SK-N-SH (cell line): ENCODE results near the gene KCND3.

Source experiments
- CTCF ChIP-seq: fragments of 200-600 bp; sonication (generic); IDR thresholded peaks from 2 replicates; pipeline ENCODE4 v1.6.1; 2017; ENCODE audit warnings: antibody characterized with exemption, mild to moderate bottlenecking, moderate library complexity
- ELF1 ChIP-seq: IDR thresholded peaks from 2 replicates; pipeline ENCODE4 v1.4.0; 2012
- EP300 ChIP-seq, 2 experiments: IDR thresholded peaks; 2 replicates each; pipeline versions ENCODE4 v1.4.0 to v1.6.1; 2012; ENCODE audit warnings: borderline replicate concordance in 1 of 2, low read depth in 1 of 2, low read length in 1 of 2
- EZH2phosphoT487 ChIP-seq: fragments of 200-600 bp; sonication (generic); IDR thresholded peaks from 2 replicates; pipeline ENCODE4 v1.6.1; 2017; ENCODE audit warnings: low read depth, mixed run types, mild to moderate bottlenecking, antibody characterized with exemption, moderate library complexity, borderline replicate concordance
- FOXM1 ChIP-seq: IDR thresholded peaks from 2 replicates; pipeline ENCODE4 v1.4.0; 2012; ENCODE audit warnings: low read depth, mild to moderate bottlenecking
- POLR2AphosphoS5 ChIP-seq: IDR thresholded peaks from 2 replicates; pipeline ENCODE4 v1.6.1; 2012; ENCODE audit warnings: low read depth, low read length
- RAD21 ChIP-seq: IDR thresholded peaks from 2 replicates; pipeline ENCODE4 v1.6.1; 2012; ENCODE audit warnings: mild to moderate bottlenecking, low read length
- RXRA ChIP-seq: IDR thresholded peaks from 2 replicates; pipeline ENCODE4 v1.4.0; 2012; ENCODE audit warnings: low read depth, mild to moderate bottlenecking, borderline replicate concordance
- TCF12 ChIP-seq: IDR thresholded peaks from 2 replicates; pipeline ENCODE4 v1.4.0; 2012
- USF1 ChIP-seq: IDR thresholded peaks from 2 replicates; pipeline ENCODE4 v1.4.0; 2012; ENCODE audit warnings: low read depth, borderline replicate concordance
- YY1 ChIP-seq: IDR thresholded peaks from 2 replicates; pipeline ENCODE4 v1.4.0; 2012; ENCODE audit warnings: low read depth, mild to moderate bottlenecking

- TF ChIP-seq CTCF (no peak), RAD21 (no peak), POLR2AphosphoS5 (no peak), RXRA (no peak), EP300 (IDR thresholded peaks at IDR 0.05; ENCODE audit: borderline replicate concordance in 1 of 2, low read depth in 1 of 2, low read length in 1 of 2) (no peak), ELF1 (no peak), FOXM1 (no peak), EZH2phosphoT487 (no peak), USF1 (no peak), TCF12 (no peak), YY1 (no peak)
Observed at GRCh38 chr1:112026016-112026415, 36.5 kb upstream of the KCND3 start.
